H9 (cell line): ENCODE results near the gene XYLB. TPM values are rescaled to one million over a fixed set of nuclear protein-coding genes. Genes with fewer than 3 reads are reported as not detected.
A peak's percentile ranks its signal among the peaks of the same experiment; 100 is the strongest.

Experiments
- DNase-seq: peaks from one replicate; pipeline ENCODE4 v3.0.0-alpha.2; 2017
- H2AFZ ChIP-seq: one replicate; pipeline ENCODE4 v1.6.1; 2013; ENCODE audit warnings: mild to moderate bottlenecking, low read length, control low read depth, moderate library complexity
- H2AK5ac ChIP-seq: 2 replicates; pipeline ENCODE4 v1.6.1; 2013; ENCODE audit warnings: low read length, control low read depth, mixed read lengths; ENCODE audit not compliant: insufficient read length
- H2BK120ac ChIP-seq: one replicate; pipeline ENCODE4 v1.6.1; 2013; ENCODE audit warnings: low read depth, mild to moderate bottlenecking, low read length, control low read depth, inconsistent platforms; ENCODE audit not compliant: poor library complexity, severe bottlenecking
- H2BK12ac ChIP-seq: 2 replicates; pipeline ENCODE4 v1.6.1; 2013; ENCODE audit warnings: low read length, control low read depth, mixed read lengths, low read depth; ENCODE audit not compliant: insufficient read length
- H2BK15ac ChIP-seq: 2 replicates; pipeline ENCODE4 v1.6.1; 2013; ENCODE audit warnings: low read depth, low read length, control low read depth
- H2BK20ac ChIP-seq: one replicate; pipeline ENCODE4 v1.6.1; 2013; ENCODE audit warnings: low read depth, mild to moderate bottlenecking, low read length, control low read depth, inconsistent platforms; ENCODE audit not compliant: poor library complexity, severe bottlenecking
- H2BK5ac ChIP-seq: 2 replicates; pipeline ENCODE4 v1.6.1; 2013; ENCODE audit warnings: low read length, control low read depth, mixed read lengths; ENCODE audit not compliant: insufficient read length
- H3K14ac ChIP-seq: 2 replicates; pipeline ENCODE4 v1.6.1; 2013; ENCODE audit warnings: low read length, control low read depth; ENCODE audit not compliant: insufficient read depth
- H3K18ac ChIP-seq: 2 replicates; pipeline ENCODE4 v1.6.1; 2013; ENCODE audit warnings: low read depth, mild to moderate bottlenecking, mixed read lengths, low read length, control low read depth; ENCODE audit not compliant: insufficient read length
- H3K23ac ChIP-seq: 2 replicates; pipeline ENCODE4 v1.6.1; 2013; ENCODE audit warnings: low read length, control low read depth, mixed read lengths, low read depth; ENCODE audit not compliant: insufficient read length
- H3K23me2 ChIP-seq: 2 replicates; pipeline ENCODE4 v1.6.1; 2013; ENCODE audit warnings: low read depth, mild to moderate bottlenecking, mixed read lengths, low read length, control low read depth; ENCODE audit not compliant: insufficient read length, poor library complexity, severe bottlenecking
- H3K27ac ChIP-seq: 2 replicates; pipeline ENCODE4 v1.5.1; 2013; ENCODE audit warnings: low read length, control low read depth, mixed read lengths, low read depth; ENCODE audit not compliant: insufficient read length
- H3K27me3 ChIP-seq: 2 replicates; pipeline ENCODE4 v1.6.1; 2013; ENCODE audit warnings: low read length, control low read depth, inconsistent platforms; ENCODE audit not compliant: insufficient read depth
- H3K4ac ChIP-seq: 2 replicates; pipeline ENCODE4 v1.6.1; 2013; ENCODE audit warnings: low read depth, mild to moderate bottlenecking, control low read depth, inconsistent platforms, low read length, moderate library complexity
- H3K4me1 ChIP-seq: 2 replicates; pipeline ENCODE4 v1.6.1; 2013; ENCODE audit warnings: low read length, control low read depth, inconsistent platforms; ENCODE audit not compliant: insufficient read depth
- H3K4me2 ChIP-seq: 2 replicates; pipeline ENCODE4 v1.6.1; 2013; ENCODE audit warnings: low read length, control low read depth, mixed read lengths; ENCODE audit not compliant: insufficient read length, insufficient read depth
- H3K56ac ChIP-seq: 2 replicates; pipeline ENCODE4 v1.6.1; 2013; ENCODE audit warnings: low read depth, mild to moderate bottlenecking, mixed read lengths, low read length, control low read depth; ENCODE audit not compliant: insufficient read length
- H3K79me1 ChIP-seq: 2 replicates; pipeline ENCODE4 v1.6.1; 2013; ENCODE audit warnings: low read depth, mild to moderate bottlenecking, moderate library complexity, low read length, control low read depth, inconsistent platforms; ENCODE audit not compliant: insufficient read depth, poor library complexity, severe bottlenecking
- H3K79me2 ChIP-seq: 2 replicates; pipeline ENCODE4 v1.6.1; 2013; ENCODE audit warnings: low read length, control low read depth, inconsistent platforms; ENCODE audit not compliant: insufficient read depth
- H3K9ac ChIP-seq: 2 replicates; pipeline ENCODE4 v1.6.1; 2013; ENCODE audit warnings: low read length, control low read depth, mixed read lengths; ENCODE audit not compliant: insufficient read length; ENCODE audit errors: extremely low read depth
- H3K9me3 ChIP-seq: one replicate; pipeline ENCODE4 v1.6.1; 2013; ENCODE audit warnings: low read depth, low read length, inconsistent platforms; ENCODE audit not compliant: control insufficient read depth
- H3T11ph ChIP-seq: one replicate; pipeline ENCODE4 v1.6.1; 2013; ENCODE audit warnings: mild to moderate bottlenecking, low read length, control low read depth, inconsistent platforms
- H4K20me1 ChIP-seq: one replicate; pipeline ENCODE4 v1.6.1; 2013; ENCODE audit not compliant: control insufficient read depth, insufficient read length, insufficient read depth
- H4K5ac ChIP-seq: 2 replicates; pipeline ENCODE4 v1.6.1; 2013; ENCODE audit warnings: low read depth, mild to moderate bottlenecking, mixed read lengths, low read length, control low read depth; ENCODE audit not compliant: insufficient read length
- H4K8ac ChIP-seq: replicated peaks from 2 replicates; pipeline ENCODE4 v1.6.1; 2013; ENCODE audit warnings: low read length, control low read depth, mixed read lengths, low read depth; ENCODE audit not compliant: insufficient read length
- H4K91ac ChIP-seq: 2 replicates; pipeline ENCODE4 v1.6.1; 2013; ENCODE audit warnings: low read depth, mild to moderate bottlenecking, moderate library complexity, mixed read lengths, low read length, control low read depth; ENCODE audit not compliant: insufficient read length
- H3K27ac Mint-ChIP-seq, 3 experiments: 2 replicates in 2 of 3; 3 replicates in 1 of 3; pipeline ENCODE4 v1.8.0; 2020 to 2021; ENCODE audit warnings: mixed read lengths in 3 of 3, mild to moderate bottlenecking in 1 of 3, moderate library complexity in 1 of 3
- H3K27me3 Mint-ChIP-seq: 2 replicates; pipeline ENCODE4 v1.8.0; 2021; ENCODE audit warnings: low read depth, mild to moderate bottlenecking, moderate library complexity, mixed read lengths
- H3K36me3 Mint-ChIP-seq, 3 experiments: 2 replicates in 2 of 3; 3 replicates in 1 of 3; pipeline ENCODE4 v1.8.0; 2020 to 2021; ENCODE audit warnings: low read depth in 3 of 3, mixed read lengths in 3 of 3; ENCODE audit not compliant: insufficient read depth in 1 of 3
- H3K4me1 Mint-ChIP-seq, 2 experiments: 2 replicates each; pipeline ENCODE4 v1.8.0; 2020; ENCODE audit warnings: mixed read lengths in 2 of 2
- H3K4me3 Mint-ChIP-seq, 2 experiments: 2 replicates in 1 of 2; 3 replicates in 1 of 2; pipeline ENCODE4 v1.8.0; 2020 to 2021; ENCODE audit warnings: mild to moderate bottlenecking in 2 of 2, mixed read lengths in 2 of 2, moderate library complexity in 1 of 2
- H3K9me3 Mint-ChIP-seq, 2 experiments: 2 replicates in 1 of 2; 3 replicates in 1 of 2; pipeline ENCODE4 v1.8.0; 2020; ENCODE audit warnings: mild to moderate bottlenecking in 2 of 2, mixed read lengths in 2 of 2, moderate library complexity in 1 of 2
- WGBS: extraction: QIAGEN DNeasy Blood & Tissue Kit; methylation state at CpG from one replicate; pipeline ENCODE4 v1.1.7; 2013; ENCODE audit warnings: missing lambda C conversion rate, low lambda C conversion rate, mixed read lengths; ENCODE audit not compliant: insufficient read length; ENCODE audit errors: extremely low coverage; 5-methylcytosine and 5-hydroxymethylcytosine counted together
- total RNA-seq: library from RNA; stranded (reverse); gene quantifications from 2 replicates; pipeline ENCODE4 v1.2.1, GENCODE V29; 2021
- TF ChIP-seq, protein P1 (sequence below): fragments of 200-600 bp; sonication (generic); conservative IDR thresholded peaks from 3 replicates; pipeline ENCODE4 v1.8.0; 2021; ENCODE audit warnings: antibody characterized with exemption, mild to moderate bottlenecking

XYLB gene
- total RNA-seq, 1 experiment from 2014 or later, result 2.6 TPM

DNA sequence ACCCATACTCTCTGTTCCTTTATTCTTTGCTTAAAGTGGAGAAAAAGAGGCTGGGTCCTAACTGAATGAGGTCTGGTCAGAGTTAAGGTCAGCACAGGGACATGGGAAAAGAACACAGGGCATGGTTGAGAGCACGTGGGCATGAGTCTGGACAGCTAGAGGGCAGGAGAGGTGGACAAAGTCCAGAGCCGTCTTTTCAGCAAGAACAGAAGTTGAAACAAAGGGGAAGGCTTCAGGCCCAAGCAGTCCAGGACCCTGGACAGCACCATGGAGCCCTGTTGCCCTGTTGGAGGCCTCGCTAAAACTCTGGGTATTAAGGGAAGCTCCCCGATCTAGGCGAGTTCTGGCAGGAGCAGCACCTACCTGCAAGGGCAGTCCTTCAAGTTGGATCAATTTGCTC lies 50.7 kb downstream of the XYLB start:
- H3K27me3 Mint-ChIP-seq, result no peaks in the 10 kb centered on the region
- H3K27ac ChIP-seq, result no peak overlapping the region
- H3K4me1 Mint-ChIP-seq, result no peaks in the 10 kb centered on the region; a peak in 1 of 4 replicates
- no peaks in the 10 kb centered on the region for H3K79me1 ChIP-seq
- H2BK15ac ChIP-seq, result no peak overlapping the region
- peak; percentile 60 for DNase-seq
- peaks cover 0 to 6% of the 10 kb centered on the region in 2 experiments; a peak in 1 of 5 replicates for H3K9me3 Mint-ChIP-seq
- H3K27ac Mint-ChIP-seq, result no peak overlapping the region
- H4K20me1 ChIP-seq, result no peaks in the 10 kb centered on the region
- no peak overlapping the region for H4K8ac ChIP-seq
- no peak overlapping the region for H3T11ph ChIP-seq
- no peak overlapping the region for H3K56ac ChIP-seq
- no peak overlapping the region for H3K18ac ChIP-seq
- H2BK12ac ChIP-seq, result no peak overlapping the region
- no peaks in the 10 kb centered on the region for H3K4me1 ChIP-seq
- H3K27me3 ChIP-seq, result no peaks in the 10 kb centered on the region
- WGBS, result no CpG with 5 or more reads among the region's 5 CpGs
- H4K5ac ChIP-seq, result no peak overlapping the region
- H3K36me3 Mint-ChIP-seq, result peaks cover 12 to 42% (median 24%) of the 10 kb centered on the region in 3 experiments
- H3K4me3 Mint-ChIP-seq, result no peak overlapping the region
- no peak overlapping the region for H3K9ac ChIP-seq
- no peaks in the 10 kb centered on the region for H3K9me3 ChIP-seq
- H2AFZ ChIP-seq, result no peak overlapping the region
- H3K14ac ChIP-seq, result no peak overlapping the region
- no peaks in the 10 kb centered on the region for H3K79me2 ChIP-seq
- no peak overlapping the region for H2AK5ac ChIP-seq
- H2BK20ac ChIP-seq, result no peak overlapping the region
- H2BK5ac ChIP-seq, result no peak overlapping the region
- no peak overlapping the region for H4K91ac ChIP-seq
- H3K23me2 ChIP-seq, result no peaks in the 10 kb centered on the region
- TF ChIP-seq, protein P1, sequence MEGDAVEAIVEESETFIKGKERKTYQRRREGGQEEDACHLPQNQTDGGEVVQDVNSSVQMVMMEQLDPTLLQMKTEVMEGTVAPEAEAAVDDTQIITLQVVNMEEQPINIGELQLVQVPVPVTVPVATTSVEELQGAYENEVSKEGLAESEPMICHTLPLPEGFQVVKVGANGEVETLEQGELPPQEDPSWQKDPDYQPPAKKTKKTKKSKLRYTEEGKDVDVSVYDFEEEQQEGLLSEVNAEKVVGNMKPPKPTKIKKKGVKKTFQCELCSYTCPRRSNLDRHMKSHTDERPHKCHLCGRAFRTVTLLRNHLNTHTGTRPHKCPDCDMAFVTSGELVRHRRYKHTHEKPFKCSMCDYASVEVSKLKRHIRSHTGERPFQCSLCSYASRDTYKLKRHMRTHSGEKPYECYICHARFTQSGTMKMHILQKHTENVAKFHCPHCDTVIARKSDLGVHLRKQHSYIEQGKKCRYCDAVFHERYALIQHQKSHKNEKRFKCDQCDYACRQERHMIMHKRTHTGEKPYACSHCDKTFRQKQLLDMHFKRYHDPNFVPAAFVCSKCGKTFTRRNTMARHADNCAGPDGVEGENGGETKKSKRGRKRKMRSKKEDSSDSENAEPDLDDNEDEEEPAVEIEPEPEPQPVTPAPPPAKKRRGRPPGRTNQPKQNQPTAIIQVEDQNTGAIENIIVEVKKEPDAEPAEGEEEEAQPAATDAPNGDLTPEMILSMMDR, result no peak
- H2BK120ac ChIP-seq, result no peak overlapping the region
- H3K4ac ChIP-seq, result no peak overlapping the region
- no peak overlapping the region for H3K23ac ChIP-seq
- H3K4me2 ChIP-seq, result no peak overlapping the region
